Measurements from ENCODE around the gene XYLT1.
"Not testable (repeated sequence)": the region's sequence is repeated elsewhere in the genome, so short reads cannot be mapped to it uniquely, and the experiment has no call there.

XYLT1 gene

GRCh38 chr16:17507516-17507915 is 36.8 kb upstream of the XYLT1 start:
- H3K79me2 ChIP-seq (ENCODE audit: control insufficient read depth, insufficient read depth, low read length); H2BK120ac ChIP-seq (ENCODE audit: low read depth, low read length); H4K8ac ChIP-seq (ENCODE audit: low read depth, low read length); H2BK5ac ChIP-seq (ENCODE audit: low read length); H3K4ac ChIP-seq (ENCODE audit: low read depth, low read length); H2AK5ac ChIP-seq (ENCODE audit: low read length); H3K56ac ChIP-seq (ENCODE audit: low read length); H3K4me1 ChIP-seq (ENCODE audit: control insufficient read depth, low read depth, low read length); H3K9ac ChIP-seq (ENCODE audit: low read length); H3K4me2 ChIP-seq (ENCODE audit: low read length); H3K36me3 ChIP-seq (ENCODE audit: control insufficient read depth, insufficient read depth, low read length); H4K5ac ChIP-seq (ENCODE audit: low read length); H3K79me1 ChIP-seq (ENCODE audit: low read length); H3K27me3 ChIP-seq (ENCODE audit: insufficient read depth, low read length, poor library complexity); H2BK15ac ChIP-seq (replicated peaks; ENCODE audit: low read depth); H3K23ac ChIP-seq (ENCODE audit: low read length); H3K4me3 ChIP-seq (ENCODE audit: low read length); H3K27ac ChIP-seq (ENCODE audit: low read depth, low read length); H3K18ac ChIP-seq (ENCODE audit: low read length); DNase-seq: not testable (repeated sequence)
- whole genome bisulfite sequencing (ENCODE audit: extremely low coverage, insufficient coverage, low lambda C conversion rate) = no CpG with 5 or more reads among the region's 8 CpGs

DNA sequence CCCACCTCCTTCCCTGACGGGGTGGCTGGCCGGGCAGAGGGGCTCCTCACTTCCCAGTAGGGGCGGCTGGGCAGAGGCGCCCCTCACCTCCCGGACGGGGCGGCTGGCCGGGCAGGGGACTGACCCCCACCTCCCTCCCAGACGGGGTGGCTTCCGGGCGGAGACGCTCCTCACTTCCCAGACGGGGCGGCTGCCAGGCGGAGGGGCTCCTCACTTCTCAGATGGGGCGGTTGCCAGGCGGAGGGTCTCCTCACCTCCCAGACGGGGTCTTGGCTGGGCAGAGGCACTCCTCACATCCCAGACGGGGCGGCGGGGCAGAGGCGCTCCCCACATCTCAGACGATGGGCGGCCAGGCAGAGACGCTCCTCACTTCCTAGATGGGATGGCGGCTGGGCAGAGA is 35.1 kb upstream of the XYLT1 start:
- not testable (repeated sequence) for H3K18ac ChIP-seq (ENCODE audit: low read length); H3K4ac ChIP-seq (ENCODE audit: low read depth, low read length); H3K27ac ChIP-seq (ENCODE audit: low read depth, low read length); DNase-seq; H3K56ac ChIP-seq (ENCODE audit: low read length); H2BK120ac ChIP-seq (ENCODE audit: low read depth, low read length); H2BK5ac ChIP-seq (ENCODE audit: low read length); H4K5ac ChIP-seq (ENCODE audit: low read length); H3K27me3 ChIP-seq (ENCODE audit: insufficient read depth, low read length, poor library complexity); H2AK5ac ChIP-seq (ENCODE audit: low read length); H2BK15ac ChIP-seq (replicated peaks; ENCODE audit: low read depth); H3K36me3 ChIP-seq (ENCODE audit: control insufficient read depth, insufficient read depth, low read length); H3K9ac ChIP-seq (ENCODE audit: low read length); H3K4me1 ChIP-seq (ENCODE audit: control insufficient read depth, low read depth, low read length); H3K79me1 ChIP-seq (ENCODE audit: low read length); H3K4me2 ChIP-seq (ENCODE audit: low read length); H3K4me3 ChIP-seq (ENCODE audit: low read length); H3K79me2 ChIP-seq (ENCODE audit: control insufficient read depth, insufficient read depth, low read length); H3K23ac ChIP-seq (ENCODE audit: low read length); H4K8ac ChIP-seq (ENCODE audit: low read depth, low read length)
- no CpG with 5 or more reads among the region's 26 CpGs for WGBS (ENCODE audit: extremely low coverage, insufficient coverage, low lambda C conversion rate)

GRCh38 chr16:17504050-17504449 is 33.3 kb upstream of the XYLT1 start:
- Histone ChIP-seq H3K79me1 (ENCODE audit: low read length) (no peaks in the 10 kb centered on the region), H3K79me2 (ENCODE audit: control insufficient read depth, insufficient read depth, low read length) (no peaks in the 10 kb centered on the region), H4K5ac (ENCODE audit: low read length) (no peak overlapping the region), H3K4me3 (ENCODE audit: low read length) (no peak overlapping the region), H3K4me2 (ENCODE audit: low read length) (no peak overlapping the region), H3K9ac (ENCODE audit: low read length) (no peak overlapping the region), H2AK5ac (ENCODE audit: low read length) (no peak overlapping the region), H3K56ac (ENCODE audit: low read length) (no peak overlapping the region), H2BK15ac (replicated peaks; ENCODE audit: low read depth) (no peak overlapping the region), H2BK5ac (ENCODE audit: low read length) (no peak overlapping the region), H4K8ac (ENCODE audit: low read depth, low read length) (no peak overlapping the region), H3K36me3 (ENCODE audit: control insufficient read depth, insufficient read depth, low read length) (no peaks in the 10 kb centered on the region), H2BK120ac (ENCODE audit: low read depth, low read length) (no peak overlapping the region), H3K27ac (ENCODE audit: low read depth, low read length) (no peak overlapping the region), H3K4ac (ENCODE audit: low read depth, low read length) (no peak overlapping the region), H3K23ac (ENCODE audit: low read length) (no peak overlapping the region), H3K18ac (ENCODE audit: low read length) (no peak overlapping the region), H3K27me3 (ENCODE audit: insufficient read depth, low read length, poor library complexity) (no peaks in the 10 kb centered on the region), H3K4me1 (ENCODE audit: control insufficient read depth, low read depth, low read length) (no peaks in the 10 kb centered on the region)
- no CpG with 5 or more reads among the region's 2 CpGs for WGBS (ENCODE audit: extremely low coverage, insufficient coverage, low lambda C conversion rate)
- DNase-seq = no peak

GRCh38 chr16:17503331-17503730 is 32.6 kb upstream of the XYLT1 start:
- Histone ChIP-seq H4K8ac (ENCODE audit: low read depth, low read length) (no peak overlapping the region), H3K9ac (ENCODE audit: low read length) (no peak overlapping the region), H3K27me3 (ENCODE audit: insufficient read depth, low read length, poor library complexity) (no peaks in the 10 kb centered on the region), H3K56ac (ENCODE audit: low read length) (no peak overlapping the region), H2BK15ac (replicated peaks; ENCODE audit: low read depth) (no peak overlapping the region), H3K4me1 (ENCODE audit: control insufficient read depth, low read depth, low read length) (no peaks in the 10 kb centered on the region), H3K4me3 (ENCODE audit: low read length) (no peak overlapping the region), H3K36me3 (ENCODE audit: control insufficient read depth, insufficient read depth, low read length) (no peaks in the 10 kb centered on the region), H3K18ac (ENCODE audit: low read length) (no peak overlapping the region), H3K23ac (ENCODE audit: low read length) (no peak overlapping the region), H2BK120ac (ENCODE audit: low read depth, low read length) (no peak overlapping the region), H3K79me1 (ENCODE audit: low read length) (no peaks in the 10 kb centered on the region), H2AK5ac (ENCODE audit: low read length) (no peak overlapping the region), H2BK5ac (ENCODE audit: low read length) (no peak overlapping the region), H3K79me2 (ENCODE audit: control insufficient read depth, insufficient read depth, low read length) (no peaks in the 10 kb centered on the region), H3K4ac (ENCODE audit: low read depth, low read length) (no peak overlapping the region), H3K27ac (ENCODE audit: low read depth, low read length) (no peak overlapping the region), H4K5ac (ENCODE audit: low read length) (no peak overlapping the region), H3K4me2 (ENCODE audit: low read length) (no peak overlapping the region)
- no peak for DNase-seq
- no CpG with 5 or more reads among the region's 5 CpGs for whole genome bisulfite sequencing (ENCODE audit: extremely low coverage, insufficient coverage, low lambda C conversion rate)

DNA sequence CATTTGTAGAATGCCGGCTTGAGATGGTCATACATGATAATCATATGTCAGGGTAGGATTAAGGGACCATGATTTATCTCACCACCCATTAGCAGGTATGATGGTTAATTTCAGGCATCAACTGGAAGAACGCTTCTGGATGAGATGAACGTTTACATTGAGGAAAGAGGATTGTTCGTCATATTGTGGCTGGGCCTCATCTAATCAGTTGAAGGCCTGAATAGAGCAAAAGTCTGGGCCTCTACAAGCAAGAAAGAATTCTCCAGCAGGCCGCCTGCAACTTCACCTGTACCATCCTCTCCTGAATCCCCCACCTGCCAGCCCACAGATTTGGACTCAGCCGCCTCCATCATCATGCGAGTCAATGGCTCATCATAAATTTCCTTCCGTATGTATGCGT is 30.6 kb upstream of the XYLT1 start:
- no peak for DNase-seq
- Histone ChIP-seq H3K23ac (ENCODE audit: low read length) (no peak overlapping the region), H3K9ac (ENCODE audit: low read length) (no peak overlapping the region), H3K4ac (ENCODE audit: low read depth, low read length) (no peak overlapping the region), H3K79me2 (ENCODE audit: control insufficient read depth, insufficient read depth, low read length) (no peaks in the 10 kb centered on the region), H4K5ac (ENCODE audit: low read length) (no peak overlapping the region), H3K18ac (ENCODE audit: low read length) (no peak overlapping the region), H3K27me3 (ENCODE audit: insufficient read depth, low read length, poor library complexity) (no peaks in the 10 kb centered on the region), H2BK15ac (replicated peaks; ENCODE audit: low read depth) (no peak overlapping the region), H2AK5ac (ENCODE audit: low read length) (no peak overlapping the region), H4K8ac (ENCODE audit: low read depth, low read length) (no peak overlapping the region), H3K56ac (ENCODE audit: low read length) (no peak overlapping the region), H3K36me3 (ENCODE audit: control insufficient read depth, insufficient read depth, low read length) (no peaks in the 10 kb centered on the region), H3K79me1 (ENCODE audit: low read length) (no peaks in the 10 kb centered on the region), H3K27ac (ENCODE audit: low read depth, low read length) (no peak overlapping the region), H3K4me2 (ENCODE audit: low read length) (no peak overlapping the region), H2BK5ac (ENCODE audit: low read length) (no peak overlapping the region), H3K4me3 (ENCODE audit: low read length) (no peak overlapping the region), H2BK120ac (ENCODE audit: low read depth, low read length) (no peak overlapping the region), H3K4me1 (ENCODE audit: control insufficient read depth, low read depth, low read length) (no peaks in the 10 kb centered on the region)
- WGBS (ENCODE audit: extremely low coverage, insufficient coverage, low lambda C conversion rate) = no CpG with 5 or more reads among the region's 9 CpGs

- Histone ChIP-seq H3K79me2 (ENCODE audit: control insufficient read depth, insufficient read depth, low read length) (no peaks in the 10 kb centered on the region), H3K36me3 (ENCODE audit: control insufficient read depth, insufficient read depth, low read length) (no peaks in the 10 kb centered on the region), H3K23ac (ENCODE audit: low read length) (no peak overlapping the region), H3K79me1 (ENCODE audit: low read length) (no peaks in the 10 kb centered on the region), H4K8ac (ENCODE audit: low read depth, low read length) (no peak overlapping the region), H3K27me3 (ENCODE audit: insufficient read depth, low read length, poor library complexity) (no peaks in the 10 kb centered on the region), H2BK15ac (replicated peaks; ENCODE audit: low read depth) (no peak overlapping the region), H3K4me1 (ENCODE audit: control insufficient read depth, low read depth, low read length) (no peaks in the 10 kb centered on the region), H3K4me3 (ENCODE audit: low read length) (no peak overlapping the region), H2BK5ac (ENCODE audit: low read length) (no peak overlapping the region), H3K18ac (ENCODE audit: low read length) (no peak overlapping the region), H3K9ac (ENCODE audit: low read length) (no peak overlapping the region), H2AK5ac (ENCODE audit: low read length) (no peak overlapping the region), H3K4me2 (ENCODE audit: low read length) (no peak overlapping the region), H3K4ac (ENCODE audit: low read depth, low read length) (no peak overlapping the region), H4K5ac (ENCODE audit: low read length) (no peak overlapping the region), H3K27ac (ENCODE audit: low read depth, low read length) (no peak overlapping the region), H2BK120ac (ENCODE audit: low read depth, low read length) (no peak overlapping the region), H3K56ac (ENCODE audit: low read length) (no peak overlapping the region)
- WGBS (ENCODE audit: extremely low coverage, insufficient coverage, low lambda C conversion rate) = no CpG with 5 or more reads among the region's 2 CpGs
- DNase-seq = no peak
Observed at GRCh38 chr16:17499223-17499902, 28.6 kb upstream of the XYLT1 start.
